Stimulated activated memory B cell treated with anti-CD40 and anti-IgM and Interleukin-4, amounts not matched to agents 10 μg/mL and 1 μg/mL and 100 μg/mL, for 72 hours (primary cell): ENCODE results near the gene TTBK1.

Experiments
- ATAC-seq: fragments of 150-1000 bp; cut with Tn5 transposase; 2 replicates; pipeline ENCODE4 v1.10.0; 2021
- H3K27ac Mint-ChIP-seq: one replicate; pipeline ENCODE4 v1.8.0; 2022; ENCODE audit warnings: mild to moderate bottlenecking, mixed read lengths
- H3K27me3 Mint-ChIP-seq: one replicate; pipeline ENCODE4 v1.8.0; 2022; ENCODE audit warnings: mixed read lengths
- H3K36me3 Mint-ChIP-seq: one replicate; pipeline ENCODE4 v1.8.0; 2022; ENCODE audit warnings: mixed read lengths
- H3K4me1 Mint-ChIP-seq: one replicate; pipeline ENCODE4 v1.8.0; 2022; ENCODE audit warnings: mixed read lengths
- H3K4me3 Mint-ChIP-seq: one replicate; pipeline ENCODE4 v1.8.0; 2022; ENCODE audit warnings: mild to moderate bottlenecking, moderate library complexity, mixed read lengths
- H3K9me3 Mint-ChIP-seq: one replicate; pipeline ENCODE4 v1.8.0; 2022; ENCODE audit warnings: mixed read lengths

TTBK1 gene

GRCh38 chr6:43282636-43283513, 39.6 kb downstream of the TTBK1 start:
- H3K4me3 Mint-ChIP-seq = no peak overlapping the region
- peaks cover 25% of the 10 kb centered on the region for H3K4me1 Mint-ChIP-seq
- no peak for ATAC-seq
- no peak overlapping the region for H3K27ac Mint-ChIP-seq
- H3K27me3 Mint-ChIP-seq = peaks cover 73% of the 10 kb centered on the region
- no peaks in the 10 kb centered on the region for H3K36me3 Mint-ChIP-seq
- H3K9me3 Mint-ChIP-seq = no peaks in the 10 kb centered on the region

DNA sequence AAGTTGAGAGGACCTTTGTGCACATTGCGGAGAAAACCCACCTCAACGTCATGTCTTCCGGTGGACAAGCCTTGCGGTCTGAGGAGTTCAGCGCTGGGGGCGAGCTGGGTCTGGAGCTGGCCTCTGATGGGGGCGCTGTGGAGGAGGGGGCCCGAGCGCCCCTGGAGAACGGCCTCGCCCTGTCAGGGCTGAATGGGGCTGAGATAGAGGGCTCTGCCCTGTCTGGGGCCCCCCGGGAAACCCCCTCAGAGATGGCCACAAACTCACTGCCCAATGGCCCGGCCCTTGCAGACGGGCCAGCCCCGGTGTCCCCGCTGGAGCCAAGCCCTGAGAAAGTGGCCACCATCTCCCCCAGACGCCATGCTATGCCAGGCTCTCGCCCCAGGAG, 40.2 kb downstream of the TTBK1 start:
- no peaks in the 10 kb centered on the region for H3K9me3 Mint-ChIP-seq
- H3K36me3 Mint-ChIP-seq = no peaks in the 10 kb centered on the region
- no peak overlapping the region for H3K27ac Mint-ChIP-seq
- H3K27me3 Mint-ChIP-seq = peaks cover 73% of the 10 kb centered on the region
- ATAC-seq = no peak
- no peak overlapping the region for H3K4me3 Mint-ChIP-seq
- H3K4me1 Mint-ChIP-seq = peaks cover 28% of the 10 kb centered on the region

- no peaks in the 10 kb centered on the region for H3K36me3 Mint-ChIP-seq
- H3K27me3 Mint-ChIP-seq = peaks cover 69% of the 10 kb centered on the region
- no peaks in the 10 kb centered on the region for H3K9me3 Mint-ChIP-seq
- H3K4me1 Mint-ChIP-seq = peaks cover 28% of the 10 kb centered on the region
- H3K4me3 Mint-ChIP-seq = no peak overlapping the region
- no peak for ATAC-seq
- H3K27ac Mint-ChIP-seq = no peak overlapping the region
Measured at GRCh38 chr6:43283905-43284304, 40.6 kb downstream of the TTBK1 start.

GRCh38 chr6:43284991-43285781, 41.9 kb downstream of the TTBK1 start:
- no peak overlapping the region for H3K27ac Mint-ChIP-seq
- no peak overlapping the region for H3K4me3 Mint-ChIP-seq
- peaks cover 28% of the 10 kb centered on the region for H3K4me1 Mint-ChIP-seq
- ATAC-seq = peak; percentile 47
- no peaks in the 10 kb centered on the region for H3K36me3 Mint-ChIP-seq
- peaks cover 64% of the 10 kb centered on the region for H3K27me3 Mint-ChIP-seq
- no peaks in the 10 kb centered on the region for H3K9me3 Mint-ChIP-seq

DNA sequence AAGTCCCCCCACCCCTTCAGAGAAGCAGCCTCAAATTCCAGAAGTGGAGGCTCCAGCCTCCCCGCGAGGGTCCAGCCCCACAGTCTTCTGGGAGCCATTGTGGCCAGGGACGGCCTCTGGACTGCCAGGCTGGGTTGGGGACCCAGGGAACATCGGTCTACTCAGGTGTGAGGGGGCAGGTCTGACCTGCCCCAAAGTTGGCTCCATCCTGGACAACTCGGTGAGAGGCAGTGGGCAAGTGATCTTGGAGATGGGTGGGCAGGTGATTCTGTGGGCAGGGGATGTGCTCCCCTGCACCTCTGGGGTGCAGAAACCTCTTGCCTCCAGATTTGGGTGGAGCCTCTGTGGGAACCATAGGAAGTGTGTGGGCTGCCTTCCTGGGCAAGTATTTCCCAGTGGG, 42.6 kb downstream of the TTBK1 start:
- Mint-ChIP-seq H3K36me3 (no peaks in the 10 kb centered on the region), H3K9me3 (no peaks in the 10 kb centered on the region), H3K27ac (no peak overlapping the region), H3K27me3 (peaks cover 58% of the 10 kb centered on the region), H3K4me1 (peaks cover 28% of the 10 kb centered on the region), H3K4me3 (no peak overlapping the region)
- ATAC-seq = no peak

GRCh38 chr6:43286456-43286979, 43.2 kb downstream of the TTBK1 start:
- H3K9me3 Mint-ChIP-seq = no peaks in the 10 kb centered on the region

GRCh38 chr6:43286980-43287716, 43.9 kb downstream of the TTBK1 start:
- H3K4me3 Mint-ChIP-seq = no peak overlapping the region
- no peaks in the 10 kb centered on the region for H3K36me3 Mint-ChIP-seq
- ATAC-seq = peak; percentile 6
- H3K27me3 Mint-ChIP-seq = peaks cover 44% of the 10 kb centered on the region
- no peak overlapping the region for H3K27ac Mint-ChIP-seq
- no peaks in the 10 kb centered on the region for H3K9me3 Mint-ChIP-seq
- peaks cover 28% of the 10 kb centered on the region for H3K4me1 Mint-ChIP-seq

More at GRCh38 chr6:43286456-43286979, 43.2 kb downstream of the TTBK1 start:
- H3K27ac Mint-ChIP-seq = no peak overlapping the region
- no peaks in the 10 kb centered on the region for H3K36me3 Mint-ChIP-seq
- peaks cover 51% of the 10 kb centered on the region for H3K27me3 Mint-ChIP-seq
- peaks cover 28% of the 10 kb centered on the region for H3K4me1 Mint-ChIP-seq
- H3K4me3 Mint-ChIP-seq = no peak overlapping the region
- ATAC-seq = no peak

DNA sequence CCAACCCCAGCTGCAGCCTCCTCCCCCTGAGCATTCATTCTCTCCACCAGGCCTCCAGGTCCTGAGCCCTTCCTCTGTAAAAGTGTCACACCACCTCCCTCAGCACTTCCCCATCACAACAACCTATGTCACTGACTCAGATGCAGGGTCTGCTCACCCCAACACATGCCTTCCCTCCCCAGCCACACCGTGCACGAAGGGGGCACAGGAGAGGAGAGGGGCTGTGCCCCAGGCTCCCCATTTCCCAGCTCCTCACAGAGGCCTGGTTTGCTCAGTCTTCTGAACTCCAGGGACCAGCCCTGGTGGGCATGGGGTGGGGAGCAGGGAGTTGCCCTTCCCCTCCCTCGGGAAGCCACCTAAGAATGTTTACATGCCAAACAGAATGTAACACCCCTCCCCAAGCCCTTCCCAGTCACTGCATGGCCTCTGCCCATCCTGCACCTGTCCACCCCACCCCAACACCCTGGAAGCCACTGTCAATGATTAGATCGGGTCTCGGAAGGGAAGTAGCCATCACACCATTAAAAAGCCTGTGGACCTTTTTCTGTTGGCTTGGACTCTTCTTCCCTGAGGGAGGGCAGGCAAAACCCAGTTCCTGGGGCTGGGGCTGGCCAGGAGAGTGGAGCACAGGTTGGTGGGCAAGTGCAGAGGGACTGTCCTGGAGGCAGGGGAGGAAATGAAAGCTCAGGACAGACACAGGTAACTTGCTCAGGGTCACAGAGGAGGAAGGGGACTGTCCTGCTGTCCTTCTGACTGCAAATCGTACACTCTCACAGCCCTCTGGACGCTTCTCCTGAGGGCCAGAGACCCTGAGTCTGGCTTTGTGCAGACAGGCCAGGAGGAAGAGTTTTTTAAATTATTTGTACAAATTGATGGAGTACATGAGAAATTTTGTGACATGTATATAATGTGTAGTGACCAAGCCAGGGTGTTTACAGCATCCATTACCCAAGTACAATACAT, 44.7 kb downstream of the TTBK1 start:
- Mint-ChIP-seq H3K9me3 (no peaks in the 10 kb centered on the region), H3K36me3 (no peaks in the 10 kb centered on the region), H3K27ac (no peak overlapping the region), H3K4me1 (peaks cover 22% of the 10 kb centered on the region), H3K27me3 (peaks cover 36% of the 10 kb centered on the region), H3K4me3 (no peak overlapping the region)
- ATAC-seq = peak; percentile 49

- no peaks in the 10 kb centered on the region for H3K36me3 Mint-ChIP-seq
- peaks cover 31% of the 10 kb centered on the region for H3K27me3 Mint-ChIP-seq
- no peak overlapping the region for H3K4me3 Mint-ChIP-seq
- H3K4me1 Mint-ChIP-seq = peaks cover 22% of the 10 kb centered on the region
- no peak for ATAC-seq
- no peak overlapping the region for H3K27ac Mint-ChIP-seq
- no peaks in the 10 kb centered on the region for H3K9me3 Mint-ChIP-seq
Measured at GRCh38 chr6:43290339-43290904, 47.1 kb downstream of the TTBK1 start.

DNA sequence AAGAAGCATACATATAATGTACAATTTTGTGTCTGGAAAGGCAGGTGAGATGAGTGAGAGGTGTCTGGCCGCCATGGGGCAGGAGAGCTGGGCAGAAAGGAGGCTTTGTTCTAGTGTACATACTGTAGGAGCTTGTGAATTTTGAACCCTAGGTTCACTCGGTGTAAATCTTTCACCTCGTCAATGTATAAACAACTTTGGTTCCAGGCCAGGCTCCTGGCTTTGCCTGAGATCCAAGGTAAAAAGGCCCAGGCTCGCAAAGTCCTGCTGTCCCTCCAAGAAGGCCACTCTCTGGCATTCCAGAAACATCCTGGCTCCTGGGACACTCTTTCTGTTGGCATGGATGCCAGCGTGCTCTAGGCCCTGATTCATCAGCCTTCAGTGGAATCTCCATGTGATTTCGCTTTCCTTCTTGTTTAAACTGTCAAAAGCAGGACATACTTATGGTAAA, 47.6 kb downstream of the TTBK1 start:
- H3K36me3 Mint-ChIP-seq = no peaks in the 10 kb centered on the region
- no peak overlapping the region for H3K27ac Mint-ChIP-seq

DNA sequence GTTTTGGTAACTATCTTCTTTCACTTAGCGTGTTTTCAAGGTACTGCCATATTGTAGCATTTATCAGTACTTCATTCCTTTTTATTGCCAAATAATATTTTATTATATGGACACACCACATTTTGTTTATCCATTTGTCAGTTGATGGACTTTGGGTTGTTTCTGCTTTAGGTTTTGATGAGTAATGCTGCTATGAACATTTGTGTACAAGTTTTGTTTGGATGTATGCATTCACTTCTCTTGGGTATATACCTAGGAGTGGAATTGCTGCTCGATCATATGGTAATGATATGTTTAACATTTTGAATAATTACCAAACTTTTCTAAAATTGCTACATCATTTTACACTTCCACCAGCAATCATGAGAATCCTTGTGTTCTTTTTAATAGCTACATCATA, 48.4 kb downstream of the TTBK1 start:
- ATAC-seq = no peak
- peaks cover 15% of the 10 kb centered on the region for H3K4me1 Mint-ChIP-seq
- H3K36me3 Mint-ChIP-seq = no peaks in the 10 kb centered on the region
- H3K27ac Mint-ChIP-seq = no peak overlapping the region
- H3K4me3 Mint-ChIP-seq = no peak overlapping the region
- no peaks in the 10 kb centered on the region for H3K9me3 Mint-ChIP-seq
- peaks cover 18% of the 10 kb centered on the region for H3K27me3 Mint-ChIP-seq

More for the DNA sequence above, 47.6 kb downstream of the TTBK1 start:
- Mint-ChIP-seq H3K4me3 (no peak overlapping the region), H3K27me3 (peaks cover 26% of the 10 kb centered on the region), H3K9me3 (no peaks in the 10 kb centered on the region), H3K4me1 (peaks cover 17% of the 10 kb centered on the region)
- ATAC-seq = no peak

GRCh38 chr6:43292341-43292740, 49.1 kb downstream of the TTBK1 start:
- no peaks in the 10 kb centered on the region for H3K9me3 Mint-ChIP-seq
- H3K27ac Mint-ChIP-seq = no peak overlapping the region
- H3K4me3 Mint-ChIP-seq = no peak overlapping the region
- no peaks in the 10 kb centered on the region for H3K36me3 Mint-ChIP-seq
- H3K27me3 Mint-ChIP-seq = peaks cover 12% of the 10 kb centered on the region
- no peak for ATAC-seq
- H3K4me1 Mint-ChIP-seq = peaks cover 8% of the 10 kb centered on the region

- peaks cover 3% of the 10 kb centered on the region for H3K4me1 Mint-ChIP-seq
Measured at GRCh38 chr6:43292763-43293318, 49.6 kb downstream of the TTBK1 start.

More at GRCh38 chr6:43292763-43293318, 49.6 kb downstream of the TTBK1 start:
- Mint-ChIP-seq H3K27ac (no peak overlapping the region), H3K36me3 (no peaks in the 10 kb centered on the region), H3K27me3 (peaks cover 7% of the 10 kb centered on the region), H3K4me3 (no peak overlapping the region), H3K9me3 (no peaks in the 10 kb centered on the region)
- ATAC-seq = no peak
